GM13976 (cell line): ENCODE data around the gene ANKS1A.

Experiments
- DNase-seq: peaks from one replicate; pipeline ENCODE4 v3.0.0; 2012; ENCODE audit warnings: low spot score
- in situ Hi-C: fragments of 300-500 bp; cut with MboI; formaldehyde crosslinking; loops from one replicate; pipeline ENCODE4 v1.12.0; 2022; ENCODE audit warnings: low sequenced_read_pairs, mixed read lengths, inconsistent platforms; ENCODE audit not compliant: unreplicated experiment
- TF ChIP-seq, protein P1 (sequence below): IDR thresholded peaks from 2 replicates; pipeline ENCODE4 v1.5.1; 2012; ENCODE audit warnings: borderline replicate concordance, mild to moderate bottlenecking; ENCODE audit not compliant: insufficient read depth; ENCODE audit errors: extremely low read depth, missing control alignments, control extremely low read depth

Gene ANKS1A

DNA sequence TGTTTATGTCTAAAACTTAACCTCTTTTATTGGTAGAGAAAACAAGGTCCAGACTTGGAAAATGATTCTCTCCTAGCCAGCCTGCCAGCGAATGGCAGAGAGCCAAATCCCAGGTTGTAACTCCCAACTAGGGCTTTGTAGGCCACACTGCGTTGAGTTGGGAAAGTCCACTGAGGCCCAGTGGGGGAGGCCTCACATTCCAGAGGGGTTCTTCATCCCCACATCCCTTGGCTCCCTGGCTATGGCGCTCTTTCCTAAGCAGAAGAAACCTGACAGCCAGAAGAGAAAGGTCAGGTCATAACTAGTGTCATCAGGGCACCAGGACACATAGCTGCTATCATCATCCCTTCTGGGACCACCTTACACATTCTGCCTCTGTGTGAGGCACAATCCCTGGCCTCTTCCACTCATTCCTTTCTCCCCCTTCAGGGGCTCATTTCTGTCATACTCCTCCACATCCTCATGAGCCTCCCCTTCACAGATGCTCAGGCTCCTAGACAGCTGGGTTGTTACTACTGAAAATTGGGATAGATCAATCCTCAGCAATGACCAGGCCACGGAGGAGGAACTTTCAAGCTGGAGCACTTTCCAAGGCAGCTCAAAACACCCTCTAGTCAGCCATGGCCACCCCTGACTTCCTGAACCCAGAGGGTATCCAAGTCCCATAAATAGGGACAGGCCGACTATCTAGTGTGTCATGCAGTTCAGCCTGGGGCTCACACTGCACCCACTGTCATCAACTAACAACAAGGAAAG, 203.5 kb downstream of the ANKS1A start:
- TF ChIP-seq, protein P1, sequence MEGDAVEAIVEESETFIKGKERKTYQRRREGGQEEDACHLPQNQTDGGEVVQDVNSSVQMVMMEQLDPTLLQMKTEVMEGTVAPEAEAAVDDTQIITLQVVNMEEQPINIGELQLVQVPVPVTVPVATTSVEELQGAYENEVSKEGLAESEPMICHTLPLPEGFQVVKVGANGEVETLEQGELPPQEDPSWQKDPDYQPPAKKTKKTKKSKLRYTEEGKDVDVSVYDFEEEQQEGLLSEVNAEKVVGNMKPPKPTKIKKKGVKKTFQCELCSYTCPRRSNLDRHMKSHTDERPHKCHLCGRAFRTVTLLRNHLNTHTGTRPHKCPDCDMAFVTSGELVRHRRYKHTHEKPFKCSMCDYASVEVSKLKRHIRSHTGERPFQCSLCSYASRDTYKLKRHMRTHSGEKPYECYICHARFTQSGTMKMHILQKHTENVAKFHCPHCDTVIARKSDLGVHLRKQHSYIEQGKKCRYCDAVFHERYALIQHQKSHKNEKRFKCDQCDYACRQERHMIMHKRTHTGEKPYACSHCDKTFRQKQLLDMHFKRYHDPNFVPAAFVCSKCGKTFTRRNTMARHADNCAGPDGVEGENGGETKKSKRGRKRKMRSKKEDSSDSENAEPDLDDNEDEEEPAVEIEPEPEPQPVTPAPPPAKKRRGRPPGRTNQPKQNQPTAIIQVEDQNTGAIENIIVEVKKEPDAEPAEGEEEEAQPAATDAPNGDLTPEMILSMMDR: no peak
- in situ Hi-C loops: no loop called here
- no peak for DNase-seq

DNA sequence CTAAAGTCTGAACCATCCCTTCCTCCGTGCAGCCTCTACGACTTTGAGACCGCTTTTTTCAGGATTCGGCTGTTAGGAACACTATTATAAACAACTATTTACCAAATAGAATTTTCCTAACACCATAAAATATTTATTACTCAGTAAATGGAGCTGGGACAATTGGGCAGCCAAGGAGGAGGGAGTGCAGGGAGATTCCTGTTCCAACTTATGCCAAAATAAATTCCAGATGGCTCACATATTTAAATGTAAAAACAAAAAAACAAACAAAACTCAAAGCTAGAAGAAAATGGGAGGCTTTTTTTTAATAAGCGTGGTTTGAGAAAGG, 204.0 kb downstream of the ANKS1A start:
- TF ChIP-seq, protein P1: no peak
- in situ Hi-C loops: no loop called here
- DNase-seq: no peak

DNA sequence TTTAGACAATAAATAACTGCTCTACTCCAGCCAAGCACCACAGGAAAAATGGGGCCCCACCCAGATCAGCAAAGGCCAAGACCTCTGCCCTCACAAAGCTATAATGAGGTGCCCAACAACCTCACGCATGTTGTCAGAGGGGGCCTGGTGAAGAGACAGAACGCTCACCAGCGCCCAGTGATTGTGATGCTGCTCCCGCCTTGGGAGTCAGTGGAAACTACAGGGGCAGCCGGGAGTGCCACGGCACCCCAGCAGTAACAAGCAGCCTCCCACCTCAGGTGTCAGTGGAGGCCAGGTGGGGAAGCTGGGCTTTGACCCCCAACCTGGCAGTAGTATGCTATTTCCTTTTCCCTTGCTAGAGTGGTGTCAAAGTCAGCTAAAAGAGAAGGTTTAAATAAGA, 204.7 kb downstream of the ANKS1A start:
- TF ChIP-seq, protein P1: no peak

DNA sequence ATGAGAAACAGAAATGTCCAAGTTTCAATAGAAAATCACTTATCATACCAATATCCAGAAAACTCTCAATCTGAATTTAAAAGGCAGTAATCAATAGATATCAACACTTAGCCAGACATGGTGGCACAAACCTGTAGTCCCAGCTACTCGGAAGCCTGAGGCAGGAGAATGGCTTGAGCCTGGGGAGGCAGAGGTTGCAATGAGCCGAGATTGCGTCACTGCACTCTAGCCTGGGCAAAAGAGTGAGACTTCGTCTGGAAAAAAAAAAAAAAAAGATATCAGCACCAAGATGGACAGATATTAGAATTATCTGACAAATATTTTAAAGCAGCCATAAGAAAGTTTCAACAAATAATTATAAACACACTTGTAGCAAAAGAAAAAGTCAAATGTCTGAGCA, 205.1 kb downstream of the ANKS1A start:
- DNase-seq: no peak
- TF ChIP-seq, protein P1: no peak
- in situ Hi-C loops: no loop called here

More for the DNA sequence above, 204.7 kb downstream of the ANKS1A start:
- DNase-seq: no peak
- in situ Hi-C loops: no loop called here

DNA sequence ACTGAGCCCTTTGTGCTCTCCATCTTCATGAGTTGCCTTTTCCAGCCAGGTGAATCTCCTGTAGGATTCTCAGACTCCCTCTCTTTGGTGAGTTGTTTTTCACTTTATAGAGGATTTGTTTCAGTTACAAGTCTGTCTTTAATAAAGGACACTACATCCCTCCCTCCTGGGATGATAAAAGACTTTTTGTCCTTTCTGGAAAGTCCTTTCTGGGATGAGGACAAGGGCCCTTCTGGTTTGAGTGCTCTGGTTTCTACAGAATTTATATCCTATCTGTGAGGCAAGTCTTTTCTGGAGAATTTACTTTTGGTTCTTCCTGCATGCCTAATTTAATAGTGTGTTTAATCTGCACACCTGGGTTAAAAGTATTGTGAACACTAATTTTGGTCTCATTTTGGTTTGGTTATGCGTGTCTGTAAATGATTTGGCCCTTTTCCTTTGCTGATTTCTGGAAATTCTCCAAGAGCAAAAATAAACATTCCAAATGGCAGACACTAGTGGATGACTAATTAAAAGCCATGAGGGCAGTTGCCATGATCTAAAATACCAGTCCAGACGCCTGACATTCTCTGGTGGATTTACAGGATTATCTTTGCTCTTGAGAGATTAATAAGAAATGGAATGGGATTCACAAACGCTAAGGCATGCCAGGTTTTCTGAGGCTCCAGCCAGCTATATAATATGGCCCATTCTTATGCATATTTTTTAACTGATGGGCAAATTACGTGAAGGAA, 207.2 kb downstream of the ANKS1A start:
- TF ChIP-seq, protein P1: no peak
- in situ Hi-C loops: no loop called here
- DNase-seq: no peak

DNA sequence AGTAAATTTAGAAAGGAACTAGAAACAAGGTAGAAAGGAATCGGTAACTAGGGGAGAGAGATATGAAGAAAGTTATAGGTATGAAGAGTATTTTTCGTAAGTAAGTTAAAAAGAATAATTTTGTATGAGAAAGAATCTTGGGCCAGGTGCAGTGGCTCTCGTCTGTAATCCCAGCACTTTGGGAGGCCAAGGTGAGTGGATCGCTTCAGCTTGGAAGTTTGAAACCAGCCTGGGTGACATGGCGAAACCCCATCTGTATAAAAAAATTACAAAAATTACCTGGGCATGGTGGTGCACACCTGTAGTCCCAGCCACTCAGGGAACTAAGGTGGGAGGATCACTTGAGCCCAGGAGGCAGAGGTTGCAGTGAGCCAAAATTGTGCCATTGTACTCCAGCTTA, 210.1 kb downstream of the ANKS1A start:
- no peak for DNase-seq
- TF ChIP-seq, protein P1: no peak
- in situ Hi-C loops: no loop called here
